HG02610 (cell line): ENCODE data around the gene SIK3.

Source experiments
- ATAC-seq: cut with Tn5 transposase; IDR thresholded peaks from one replicate; pipeline ENCODE4 v1.9.1; 2021; ENCODE audit warnings: mild to moderate bottlenecking, moderate library complexity; ENCODE audit not compliant: unreplicated experiment

Gene SIK3

GRCh38 chr11:116871248-116871647 is 227.0 kb downstream of the SIK3 start:
- no peak for ATAC-seq

- no peak for ATAC-seq
Observed at GRCh38 chr11:116870054-116870453, 228.2 kb downstream of the SIK3 start.

GRCh38 chr11:116869610-116870009 is 228.6 kb downstream of the SIK3 start:
- no peak for ATAC-seq

- no peak for ATAC-seq
Observed at GRCh38 chr11:116868066-116868465, 230.2 kb downstream of the SIK3 start.

GRCh38 chr11:116867619-116868018 is 230.6 kb downstream of the SIK3 start:
- ATAC-seq: no peak

- no peak for ATAC-seq
Observed at GRCh38 chr11:116866804-116867455, 231.3 kb downstream of the SIK3 start.

- ATAC-seq: no peak
Observed at GRCh38 chr11:116865696-116866095, 232.5 kb downstream of the SIK3 start.

GRCh38 chr11:116864531-116864930 is 233.7 kb downstream of the SIK3 start:
- ATAC-seq: no peak

- no peak for ATAC-seq
Observed at GRCh38 chr11:116862951-116863350, 235.3 kb downstream of the SIK3 start.

GRCh38 chr11:116862185-116862584 is 236.0 kb downstream of the SIK3 start:
- ATAC-seq: no peak

GRCh38 chr11:116861539-116861938 is 236.7 kb downstream of the SIK3 start:
- no peak for ATAC-seq

GRCh38 chr11:116860303-116860702 is 237.9 kb downstream of the SIK3 start:
- ATAC-seq: no peak

- ATAC-seq: no peak
Observed at GRCh38 chr11:116859175-116859574, 239.1 kb downstream of the SIK3 start.

GRCh38 chr11:116857936-116858335 is 240.3 kb downstream of the SIK3 start:
- ATAC-seq: no peak

- no peak for ATAC-seq
Observed at GRCh38 chr11:116857316-116857715, 240.9 kb downstream of the SIK3 start.

- no peak for ATAC-seq
Observed at GRCh38 chr11:116856423-116856822, 241.8 kb downstream of the SIK3 start.

- no peak for ATAC-seq
Observed at GRCh38 chr11:116855413-116855812, 242.8 kb downstream of the SIK3 start.

- peak; percentile 95 for ATAC-seq
Observed at GRCh38 chr11:116853461-116854073, 244.7 kb downstream of the SIK3 start.

- no peak for ATAC-seq
Observed at GRCh38 chr11:116852261-116853031, 245.8 kb downstream of the SIK3 start.

- no peak for ATAC-seq
Observed at GRCh38 chr11:116851626-116852025, 246.6 kb downstream of the SIK3 start.

- ATAC-seq: no peak
Observed at GRCh38 chr11:116849486-116849885, 248.7 kb downstream of the SIK3 start.

- ATAC-seq: no peak
Observed at GRCh38 chr11:116849060-116849459, 249.2 kb downstream of the SIK3 start.
